Lower leg skin (tissue), 4 donors: ENCODE measurements around the gene SMG6. TPM values are rescaled to one million over a fixed set of nuclear protein-coding genes. Genes with fewer than 3 reads are reported as not detected.

Experiments
- DNase-seq, 2 donors: peaks; one replicate each; pipeline ENCODE4 v3.0.0-alpha.2; 2019; ENCODE audit warnings: low spot score in 2 of 2
- H3K4me3 ChIP-seq: fragments of 200-600 bp; sonication (generic); 2 replicates; pipeline ENCODE4 v1.5.1; 2017; ENCODE audit warnings: mild to moderate bottlenecking, low read depth; ENCODE audit not compliant: poor library complexity, severe bottlenecking
- CTCF ChIP-seq, 3 donors: fragments of 450-650 bp; IDR thresholded peaks; one replicate each; pipeline ENCODE4 v1.5.1; 2016; ENCODE audit warnings: antibody characterized with exemption in 3 of 3, mild to moderate bottlenecking in 3 of 3, moderate library complexity in 2 of 3
- POLR2A ChIP-seq, 2 donors: fragments of 450-650 bp; IDR thresholded peaks; one replicate each; pipeline ENCODE4 v1.6.1; 2016 to 2017; ENCODE audit warnings: antibody characterized with exemption in 2 of 2, mild to moderate bottlenecking in 1 of 2, moderate library complexity in 1 of 2
- WGBS, 2 donors: methylation state at CpG; one replicate each; pipeline ENCODE4 v1.1.5; 2018; 5-methylcytosine and 5-hydroxymethylcytosine counted together
- intact Hi-C: fragments of 100-400 bp; cut with DNase I; formaldehyde crosslinking; loops from one replicate; pipeline ENCODE4 v1.15.0; 2023; ENCODE audit warnings: low total_unique reads
- total RNA-seq, 4 donors: library from RNA; depleted of rRNA; stranded (reverse); fragments of >200 nt; gene quantifications; one replicate each; pipeline ENCODE4 v1.1.0, GENCODE V29; 2016

The SMG6 gene
- total RNA-seq, 4 donors from 2014 or later: 22.5 to 54.6 (median 29.5) TPM

- intact Hi-C loops: loop anchor here (5.0 kb wide), 1 partner anchor 177 kb away; no protein-coding TSS in a partner anchor
- 76 to 78% methylated on average over 23 to 24 of the region's 24 CpGs for WGBS, 2 donors
- no peak for DNase-seq
- no peak overlapping the region for H3K4me3 ChIP-seq
- TF ChIP-seq POLR2A (IDR thresholded peaks at IDR 0.05) (no peak), CTCF (IDR thresholded peaks at IDR 0.05) (no peak)
Measured at GRCh38 chr17:2064980-2065785, 238.4 kb downstream of the SMG6 start.

- no peak overlapping the region for H3K4me3 ChIP-seq
- TF ChIP-seq POLR2A (IDR thresholded peaks at IDR 0.05) (no peak), CTCF (IDR thresholded peaks at IDR 0.05) (no peak)
- peak in 1 of 2 donors; percentile 84 for DNase-seq
- intact Hi-C loops: loop anchor here (5.0 kb wide), 1 partner anchor 178 kb away; no protein-coding TSS in a partner anchor
- WGBS, 2 donors: 79 to 83% methylated on average over 6 of the region's 6 CpGs
Measured at GRCh38 chr17:2064520-2064971, 239.0 kb downstream of the SMG6 start.

- TF ChIP-seq CTCF (IDR thresholded peaks at IDR 0.05) (no peak), POLR2A (IDR thresholded peaks at IDR 0.05) (no peak)
- WGBS, 2 donors: 65% methylated on average over 5 of the region's 5 CpGs
- no peak overlapping the region for H3K4me3 ChIP-seq
- intact Hi-C loops: loop anchor here (5.0 kb wide), 1 partner anchor 178 kb away; no protein-coding TSS in a partner anchor
- no peak for DNase-seq
Measured at GRCh38 chr17:2064147-2064489, 239.5 kb downstream of the SMG6 start.

GRCh38 chr17:2063261-2064146, 240.1 kb downstream of the SMG6 start:
- intact Hi-C loops: loop anchor here (5.0 kb wide), 1 partner anchor 179 kb away; no protein-coding TSS in a partner anchor
- whole genome bisulfite sequencing, 2 donors: 72 to 75% methylated on average over 16 of the region's 16 CpGs
- no peak overlapping the region for H3K4me3 ChIP-seq
- no peak for TF ChIP-seq CTCF (IDR thresholded peaks at IDR 0.05)
- no peak for TF ChIP-seq POLR2A (IDR thresholded peaks at IDR 0.05)
- no peak for DNase-seq

- H3K4me3 ChIP-seq: no peak overlapping the region
- intact Hi-C loops: loop anchor here (5.0 kb wide), 1 partner anchor 180 kb away; no protein-coding TSS in a partner anchor
- WGBS, 2 donors: 66 to 71% methylated on average over 10 to 11 of the region's 11 CpGs
- peak in 1 of 2 donors; percentile 83 for DNase-seq
- TF ChIP-seq CTCF (IDR thresholded peaks at IDR 0.05): no peak
- no peak for TF ChIP-seq POLR2A (IDR thresholded peaks at IDR 0.05)
Measured at GRCh38 chr17:2062571-2063183, 240.9 kb downstream of the SMG6 start.
